Type B pancreatic cell (in vitro differentiated cells): Measurements from ENCODE around the gene BUD31. TPM values are rescaled to one million over a fixed set of nuclear protein-coding genes. Genes with fewer than 3 reads are reported as not detected.

ENCODE experiments used
- DNase-seq: peaks from one replicate; pipeline ENCODE4 v3.0.0; 2021; ENCODE audit warnings: mixed read lengths; ENCODE audit not compliant: unreplicated experiment; ENCODE audit errors: extremely low spot score
- H3K27ac Mint-ChIP-seq: 2 replicates; pipeline ENCODE4 v1.8.0; 2021; ENCODE audit warnings: mild to moderate bottlenecking, mixed read lengths
- H3K27me3 Mint-ChIP-seq: 2 replicates; pipeline ENCODE4 v1.8.0; 2021; ENCODE audit warnings: mixed read lengths
- H3K36me3 Mint-ChIP-seq: 2 replicates; pipeline ENCODE4 v1.8.0; 2021; ENCODE audit warnings: mixed read lengths
- H3K4me1 Mint-ChIP-seq: one replicate; pipeline ENCODE4 v1.8.0; 2021; ENCODE audit warnings: mixed read lengths; ENCODE audit not compliant: unreplicated experiment
- H3K4me3 Mint-ChIP-seq: 2 replicates; pipeline ENCODE4 v1.8.0; 2021; ENCODE audit warnings: mild to moderate bottlenecking, mixed read lengths
- H3K9me3 Mint-ChIP-seq: 2 replicates; pipeline ENCODE4 v1.8.0; 2021; ENCODE audit warnings: mixed read lengths
- total RNA-seq: library from RNA; stranded (reverse); gene quantifications from 2 replicates; pipeline ENCODE4 v1.2.1, GENCODE V29; 2021; ENCODE audit warnings: low replicate concordance
- TF ChIP-seq, protein P1 (sequence below): fragments of 200-600 bp; sonication (generic); conservative IDR thresholded peaks from 2 replicates; pipeline ENCODE4 v1.5.0; 2021; ENCODE audit warnings: antibody characterized with exemption, mild to moderate bottlenecking

The BUD31 gene
- total RNA-seq, 1 donor from 2014 or later: 102 TPM

DNA sequence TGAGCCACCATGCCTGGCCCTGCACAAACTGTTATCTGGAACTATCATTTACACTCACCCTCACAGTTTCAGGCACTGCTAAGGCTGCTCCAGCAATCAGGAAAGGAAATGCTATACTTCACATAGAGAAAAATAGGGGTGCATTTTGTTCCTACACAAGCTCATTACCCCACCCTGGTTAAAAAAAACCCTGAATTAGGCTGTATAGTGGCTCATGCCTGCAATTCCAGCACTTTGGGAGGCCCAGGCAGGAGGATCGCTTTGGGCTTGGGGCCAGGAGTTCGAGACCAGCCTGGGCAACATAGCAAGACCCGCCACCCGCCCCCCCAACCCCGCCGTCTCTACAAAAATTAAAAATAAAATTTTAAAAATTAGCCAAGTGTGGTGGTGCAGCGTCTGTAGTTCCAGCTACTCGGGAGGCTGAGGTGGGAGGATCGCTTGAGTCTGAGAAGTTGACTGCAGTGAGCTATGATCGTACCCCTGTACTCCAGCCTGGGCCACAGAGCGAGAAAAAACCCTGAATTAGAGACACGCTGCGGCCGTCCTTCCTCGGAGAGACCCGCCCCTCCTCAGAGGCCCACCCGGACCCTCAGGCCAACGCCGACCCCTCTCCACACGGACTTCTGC is 29.3 kb downstream of the BUD31 start:
- H3K27ac Mint-ChIP-seq: peak overlapping the region; percentile 91
- no peaks in the 10 kb centered on the region for H3K4me1 Mint-ChIP-seq
- TF ChIP-seq, protein P1, sequence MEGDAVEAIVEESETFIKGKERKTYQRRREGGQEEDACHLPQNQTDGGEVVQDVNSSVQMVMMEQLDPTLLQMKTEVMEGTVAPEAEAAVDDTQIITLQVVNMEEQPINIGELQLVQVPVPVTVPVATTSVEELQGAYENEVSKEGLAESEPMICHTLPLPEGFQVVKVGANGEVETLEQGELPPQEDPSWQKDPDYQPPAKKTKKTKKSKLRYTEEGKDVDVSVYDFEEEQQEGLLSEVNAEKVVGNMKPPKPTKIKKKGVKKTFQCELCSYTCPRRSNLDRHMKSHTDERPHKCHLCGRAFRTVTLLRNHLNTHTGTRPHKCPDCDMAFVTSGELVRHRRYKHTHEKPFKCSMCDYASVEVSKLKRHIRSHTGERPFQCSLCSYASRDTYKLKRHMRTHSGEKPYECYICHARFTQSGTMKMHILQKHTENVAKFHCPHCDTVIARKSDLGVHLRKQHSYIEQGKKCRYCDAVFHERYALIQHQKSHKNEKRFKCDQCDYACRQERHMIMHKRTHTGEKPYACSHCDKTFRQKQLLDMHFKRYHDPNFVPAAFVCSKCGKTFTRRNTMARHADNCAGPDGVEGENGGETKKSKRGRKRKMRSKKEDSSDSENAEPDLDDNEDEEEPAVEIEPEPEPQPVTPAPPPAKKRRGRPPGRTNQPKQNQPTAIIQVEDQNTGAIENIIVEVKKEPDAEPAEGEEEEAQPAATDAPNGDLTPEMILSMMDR: no peak
- DNase-seq: no peak
- H3K9me3 Mint-ChIP-seq: no peaks in the 10 kb centered on the region
- H3K27me3 Mint-ChIP-seq: no peaks in the 10 kb centered on the region
- peaks cover 8% of the 10 kb centered on the region for H3K36me3 Mint-ChIP-seq
- peak overlapping the region; percentile 98 for H3K4me3 Mint-ChIP-seq

DNA sequence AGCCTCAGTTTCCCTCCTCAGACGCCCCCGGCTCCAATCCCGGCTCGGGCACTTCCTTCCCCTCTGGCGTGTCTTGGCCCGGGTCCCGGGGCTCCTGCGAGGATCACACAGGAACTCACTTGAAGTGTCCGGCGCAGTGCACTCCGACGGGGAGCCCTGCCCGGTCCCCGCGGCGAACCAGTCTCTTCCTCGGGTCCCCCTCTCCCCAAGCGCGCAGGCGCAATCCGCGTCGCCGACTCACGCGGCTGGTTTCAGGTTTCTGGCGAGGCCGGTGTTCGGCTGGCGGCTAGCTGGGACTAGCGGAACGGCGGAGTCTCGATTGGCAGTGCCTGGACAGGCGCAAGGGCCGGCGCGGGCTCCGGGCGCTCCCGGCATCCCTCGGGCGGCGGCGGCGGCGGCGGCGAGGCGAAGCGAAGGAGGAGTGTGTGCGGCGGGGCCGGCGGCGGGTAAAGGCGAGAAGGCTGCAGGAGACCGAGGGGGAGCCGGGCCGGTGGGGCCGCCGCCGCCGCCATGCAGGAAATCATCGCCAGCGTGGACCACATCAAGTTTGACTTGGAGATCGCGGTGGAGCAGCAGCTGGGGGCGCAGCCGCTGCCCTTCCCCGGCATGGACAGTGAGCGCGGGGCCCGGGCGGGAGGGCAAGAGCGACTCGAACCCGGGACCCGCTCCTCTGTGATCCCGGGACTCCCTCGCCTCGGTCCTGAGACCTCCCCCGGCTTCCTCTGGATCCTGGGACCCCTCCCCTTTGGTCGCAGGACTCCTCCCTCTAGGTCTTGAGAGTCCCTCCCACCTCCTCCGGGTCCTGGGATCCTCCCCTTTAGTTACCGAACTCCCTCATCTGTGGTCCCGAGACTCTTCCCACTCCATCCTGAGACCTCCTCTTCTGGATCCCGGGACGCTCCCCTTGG is 30.1 kb downstream of the BUD31 start, which contains the start of the genes CPSF4 and PTCD1:
Gene CPSF4 (plus strand): TSS at position 371 of the 908 bp plus-strand sequence. CDS start 140 bp downstream, at position 511.
Gene PTCD1 (minus strand): TSS at position 226 of the 908 bp plus-strand sequence. CDS start 3,556 bp downstream, outside the sequence.
- TF ChIP-seq, protein P1: no peak
- H3K27ac Mint-ChIP-seq: peak within 1 kb of the TSS; percentile 91
- no peaks in the 10 kb centered on the region for H3K4me1 Mint-ChIP-seq
- peak within 1 kb of the TSS; percentile 98 for H3K4me3 Mint-ChIP-seq
- H3K9me3 Mint-ChIP-seq: no peaks in the 10 kb centered on the region
- no peaks in the 10 kb centered on the region for H3K27me3 Mint-ChIP-seq
- DNase-seq: peak; percentile 97
- peaks cover 11% of the 10 kb centered on the region for H3K36me3 Mint-ChIP-seq

DNA sequence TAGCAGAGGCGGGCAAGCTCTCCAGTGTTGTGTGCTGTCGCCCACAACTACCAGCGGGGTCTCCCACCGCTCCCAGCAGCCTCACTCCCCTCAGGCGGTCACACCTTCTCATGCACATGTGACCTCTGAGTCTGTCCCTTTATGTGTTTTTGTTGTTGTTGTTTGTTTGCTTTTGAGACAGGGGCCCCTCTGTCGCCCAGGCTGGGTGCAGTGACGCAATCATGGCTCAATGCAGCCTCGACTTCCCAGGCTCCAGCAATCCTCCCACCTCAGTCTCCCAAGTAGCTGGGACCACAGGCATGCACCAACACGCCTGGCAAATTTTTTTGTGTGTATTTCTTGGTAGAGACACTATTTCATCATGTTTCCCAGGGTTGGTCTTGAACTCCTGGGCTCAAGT is 31.4 kb downstream of the BUD31 start:
- DNase-seq: no peak
- H3K4me3 Mint-ChIP-seq: peak overlapping the region; percentile 98
- no peaks in the 10 kb centered on the region for H3K9me3 Mint-ChIP-seq
- H3K27me3 Mint-ChIP-seq: no peaks in the 10 kb centered on the region
- TF ChIP-seq, protein P1: no peak
- H3K27ac Mint-ChIP-seq: peak overlapping the region; percentile 90
- no peaks in the 10 kb centered on the region for H3K4me1 Mint-ChIP-seq
- H3K36me3 Mint-ChIP-seq: peaks cover 17% of the 10 kb centered on the region

DNA sequence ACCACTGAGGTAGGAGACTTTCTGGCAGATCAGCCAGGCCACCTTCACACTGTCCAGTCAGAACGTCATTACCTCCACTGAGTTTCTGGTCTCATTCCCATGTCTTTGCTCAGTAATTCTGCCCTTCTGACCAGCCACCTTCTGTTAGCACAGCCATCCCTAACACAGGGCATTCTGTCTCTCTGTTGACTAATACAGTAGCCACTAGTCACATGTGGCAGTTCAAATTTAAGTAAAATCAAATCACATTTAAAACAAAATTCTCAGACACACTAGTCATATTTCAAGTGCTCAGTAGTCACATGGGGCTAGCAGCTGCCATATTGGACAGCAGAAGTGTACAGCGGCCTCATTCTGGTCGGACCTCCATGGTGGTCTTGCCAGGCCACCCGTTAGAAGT is 37.3 kb downstream of the BUD31 start:
- H3K9me3 Mint-ChIP-seq: no peaks in the 10 kb centered on the region
- TF ChIP-seq, protein P1: no peak
- no peaks in the 10 kb centered on the region for H3K4me1 Mint-ChIP-seq
- peaks cover 25% of the 10 kb centered on the region for H3K36me3 Mint-ChIP-seq
- H3K27ac Mint-ChIP-seq: no peak overlapping the region
- DNase-seq: no peak
- H3K4me3 Mint-ChIP-seq: no peak overlapping the region
- H3K27me3 Mint-ChIP-seq: no peaks in the 10 kb centered on the region

DNA sequence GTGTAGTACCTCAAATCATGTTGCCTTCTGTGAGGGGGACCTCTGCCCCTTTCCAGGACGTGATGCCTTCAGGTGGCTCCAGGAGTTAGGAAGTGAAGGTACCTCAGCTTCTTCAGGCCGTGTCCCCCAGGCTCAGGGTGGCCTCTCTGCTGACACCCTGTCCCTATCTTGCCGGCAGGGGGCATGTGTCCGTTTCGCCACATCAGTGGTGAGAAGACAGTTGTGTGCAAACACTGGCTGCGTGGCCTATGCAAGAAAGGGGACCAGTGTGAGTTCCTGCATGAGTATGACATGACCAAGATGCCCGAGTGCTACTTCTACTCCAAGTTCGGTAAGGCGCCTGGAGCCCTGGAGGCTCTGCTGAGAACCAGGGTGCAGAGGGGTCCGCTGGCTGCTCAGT is 39.2 kb downstream of the BUD31 start:
- H3K4me3 Mint-ChIP-seq: no peak overlapping the region
- H3K4me1 Mint-ChIP-seq: no peaks in the 10 kb centered on the region
- H3K9me3 Mint-ChIP-seq: no peaks in the 10 kb centered on the region
- no peak for DNase-seq
- no peaks in the 10 kb centered on the region for H3K27me3 Mint-ChIP-seq
- TF ChIP-seq, protein P1: peak; percentile 35
- no peak overlapping the region for H3K27ac Mint-ChIP-seq
- peaks cover 19% of the 10 kb centered on the region for H3K36me3 Mint-ChIP-seq
